ENCODE data around the gene SUCLG2. TPM values are rescaled to one million over a fixed set of nuclear protein-coding genes. Genes with fewer than 3 reads are reported as not detected.
"Not testable (repeated sequence)": the region's sequence is repeated elsewhere in the genome, so short reads cannot be mapped to it uniquely, and the experiment has no call there.

The SUCLG2 gene
- polyA plus RNA-seq, 1 experiment: 21.3 TPM

DNA sequence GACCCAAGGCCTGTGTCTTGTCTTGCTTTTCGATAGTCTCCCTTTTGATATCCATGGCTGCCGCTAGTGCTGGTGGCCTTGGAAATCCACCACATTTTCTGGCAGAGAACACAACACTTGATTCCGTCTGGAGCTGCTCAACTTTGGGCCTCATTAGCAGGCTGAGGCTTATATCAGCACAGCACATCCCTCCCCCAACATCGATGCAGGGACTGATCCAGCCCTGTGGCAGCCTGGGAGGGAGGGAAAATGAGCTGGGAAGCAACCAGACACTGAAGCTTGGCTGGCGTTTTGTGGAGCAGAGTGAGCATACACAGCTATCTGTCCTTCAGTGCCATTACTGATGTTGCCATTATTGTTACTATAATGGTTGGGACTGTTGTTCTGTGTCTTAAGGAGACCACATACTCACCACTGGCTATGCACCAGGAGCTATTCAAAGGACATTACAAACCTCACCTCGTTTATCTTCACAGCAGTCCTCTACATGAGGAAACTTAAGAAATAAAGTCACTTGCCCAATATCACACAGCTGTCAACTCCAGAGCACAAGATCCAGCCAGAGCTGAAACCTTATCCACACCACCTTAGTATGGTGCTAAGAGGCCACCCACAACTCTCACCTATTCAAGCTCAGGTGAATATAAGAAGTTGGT, 102.9 kb downstream of the SUCLG2 start:
- 0 out of 2 replicates have a peak, but pooled peaks cover 3% of the 10 kb centered on the region for H3K36me3 ChIP-seq (ENCODE audit: control insufficient read depth, insufficient read depth, low read length)
- TF ChIP-seq CTCF (IDR thresholded peaks at IDR 0.05; ENCODE audit: insufficient read depth, low read depth, low read length): no peak
- CTCF ChIA-PET: interaction anchor here (1.3 kb wide), 1 partner anchor 96 kb away, joined by 3 read pairs; no protein-coding TSS in a partner anchor
- no peak for DNase-seq (ENCODE audit: low read depth)
- H3K27me3 ChIP-seq (ENCODE audit: control insufficient read depth, insufficient read depth, low read length): no peaks in the 10 kb centered on the region
- POLR2A ChIA-PET: no interaction called here
- H3K4me3 ChIP-seq (ENCODE audit: low read depth, low read length): no peak overlapping the region

DNA sequence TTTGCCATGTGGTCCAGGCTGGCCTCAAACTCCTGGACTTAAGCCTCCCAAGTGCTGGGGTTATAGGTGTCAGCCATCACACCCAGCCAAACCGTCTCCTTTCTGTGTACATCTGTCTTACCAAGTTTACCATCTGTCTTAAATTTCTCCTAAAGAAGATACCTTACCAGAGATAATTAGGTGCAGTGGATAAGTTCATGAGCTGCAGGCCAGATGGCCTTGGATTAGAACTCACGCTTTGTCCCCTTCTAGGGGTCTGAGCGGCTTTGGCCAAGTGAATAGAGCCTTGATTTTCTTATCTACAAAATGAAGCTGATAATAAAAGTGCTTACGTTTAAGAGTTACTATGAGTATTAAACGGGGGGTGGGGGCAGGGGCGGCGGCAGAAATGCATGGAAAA, 103.9 kb downstream of the SUCLG2 start:
- no peak for TF ChIP-seq CTCF (IDR thresholded peaks at IDR 0.05; ENCODE audit: insufficient read depth, low read depth, low read length)
- H3K27me3 ChIP-seq (ENCODE audit: control insufficient read depth, insufficient read depth, low read length): no peaks in the 10 kb centered on the region
- H3K4me3 ChIP-seq (ENCODE audit: low read depth, low read length): no peak overlapping the region
- 0 out of 2 replicates have a peak, but pooled peaks cover 3% of the 10 kb centered on the region for H3K36me3 ChIP-seq (ENCODE audit: control insufficient read depth, insufficient read depth, low read length)
- POLR2A ChIA-PET: no interaction called here
- CTCF ChIA-PET: no interaction called here
- no peak for DNase-seq (ENCODE audit: low read depth)

DNA sequence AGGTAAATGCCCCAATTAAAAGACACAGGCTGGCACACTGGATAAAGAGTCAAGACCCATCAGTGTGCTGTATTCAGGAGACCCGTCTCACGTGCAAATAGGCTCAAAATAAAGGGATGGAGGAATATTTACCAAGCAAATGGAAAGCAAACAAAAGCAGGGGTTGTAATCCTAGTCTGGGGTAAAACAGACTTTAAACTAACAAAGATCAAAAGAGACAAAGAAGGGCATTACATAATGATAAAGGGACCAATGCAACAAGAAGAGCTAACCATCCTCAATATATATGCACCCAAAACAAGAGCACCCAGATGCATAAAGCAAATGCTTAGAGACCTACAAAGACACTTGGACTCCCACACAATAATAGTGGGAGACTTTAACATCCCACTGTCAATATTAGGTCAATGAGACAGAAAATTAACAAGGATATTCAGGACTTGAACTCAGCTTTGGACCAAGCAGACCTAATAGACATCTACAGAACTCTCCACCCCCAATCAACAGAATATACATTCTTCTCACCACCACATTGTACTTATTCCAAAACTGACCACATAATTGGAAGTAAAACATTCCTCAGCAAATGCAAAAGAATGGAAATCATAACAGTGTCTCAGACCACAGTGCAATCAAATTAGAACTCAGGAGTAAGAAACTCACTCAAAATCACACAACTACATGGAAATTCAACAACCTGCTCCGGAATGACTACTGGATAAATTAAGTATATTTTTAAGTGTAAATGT, 111.7 kb downstream of the SUCLG2 start:
- POLR2A ChIA-PET; DNase-seq (ENCODE audit: low read depth); H3K27me3 ChIP-seq (ENCODE audit: control insufficient read depth, insufficient read depth, low read length); H3K36me3 ChIP-seq (ENCODE audit: control insufficient read depth, insufficient read depth, low read length); CTCF ChIA-PET; H3K4me3 ChIP-seq (ENCODE audit: low read depth, low read length): not testable (repeated sequence)

- TF ChIP-seq CTCF (IDR thresholded peaks at IDR 0.05; ENCODE audit: insufficient read depth, low read depth, low read length): no peak
- Histone ChIP-seq H3K27me3 (ENCODE audit: control insufficient read depth, insufficient read depth, low read length) (no peaks in the 10 kb centered on the region), H3K4me3 (ENCODE audit: low read depth, low read length) (no peak overlapping the region), H3K36me3 (ENCODE audit: control insufficient read depth, insufficient read depth, low read length) (no peaks in the 10 kb centered on the region)
- ChIA-PET POLR2A (no interaction called here), CTCF (no interaction called here)
- no peak for DNase-seq (ENCODE audit: low read depth)
Observed at GRCh38 chr3:67540198-67540894, 114.1 kb downstream of the SUCLG2 start.

- CTCF ChIA-PET; POLR2A ChIA-PET; DNase-seq (ENCODE audit: low read depth); H3K4me3 ChIP-seq (ENCODE audit: low read depth, low read length); H3K27me3 ChIP-seq (ENCODE audit: control insufficient read depth, insufficient read depth, low read length); H3K36me3 ChIP-seq (ENCODE audit: control insufficient read depth, insufficient read depth, low read length): not testable (repeated sequence)
Observed at GRCh38 chr3:67537203-67537602, 117.2 kb downstream of the SUCLG2 start.

DNA sequence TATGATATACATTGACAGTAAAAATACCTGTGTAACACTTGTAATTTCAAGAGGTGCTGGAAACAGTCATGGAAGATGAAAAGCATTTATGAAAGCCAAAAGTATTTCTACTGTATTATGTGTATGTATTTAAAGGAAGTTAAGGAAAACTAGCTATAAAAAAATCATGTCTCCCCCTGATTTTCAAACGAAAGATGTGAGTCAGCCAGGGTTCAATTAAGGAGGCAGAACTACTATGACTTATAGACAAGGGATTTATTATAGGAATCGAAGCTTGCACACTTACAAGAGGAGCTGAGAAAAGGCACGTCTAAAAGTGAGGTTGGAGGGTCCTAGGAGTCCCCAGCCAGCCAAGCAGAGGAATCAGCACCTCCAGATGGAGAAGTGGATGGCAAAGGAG, 119.4 kb downstream of the SUCLG2 start:
- ChIA-PET POLR2A (no interaction called here), CTCF (no interaction called here)
- H3K27me3 ChIP-seq (ENCODE audit: control insufficient read depth, insufficient read depth, low read length): no peaks in the 10 kb centered on the region
- H3K4me3 ChIP-seq (ENCODE audit: low read depth, low read length): no peak overlapping the region
- TF ChIP-seq CTCF (IDR thresholded peaks at IDR 0.05; ENCODE audit: insufficient read depth, low read depth, low read length): no peak
- no peak for DNase-seq (ENCODE audit: low read depth)
- no peaks in the 10 kb centered on the region for H3K36me3 ChIP-seq (ENCODE audit: control insufficient read depth, insufficient read depth, low read length)
